ENCODE measurements around the gene COQ10A. TPM values are rescaled to one million over a fixed set of nuclear protein-coding genes. Genes with fewer than 3 reads are reported as not detected.

The COQ10A gene
- total and polyA plus RNA-seq, 11 donors, result 45.7 to 250 (median 129) TPM

- no peak overlapping the region for H3K27ac ChIP-seq
- WGBS, 4 donors, result 91 to 95% (median 94%) methylated on average over 12 to 13 of the region's 13 CpGs
- H3K4me3 ChIP-seq, result no peak overlapping the region
- TF ChIP-seq POLR2A (IDR thresholded peaks at IDR 0.05), result no peak
- TF ChIP-seq, protein P1, sequence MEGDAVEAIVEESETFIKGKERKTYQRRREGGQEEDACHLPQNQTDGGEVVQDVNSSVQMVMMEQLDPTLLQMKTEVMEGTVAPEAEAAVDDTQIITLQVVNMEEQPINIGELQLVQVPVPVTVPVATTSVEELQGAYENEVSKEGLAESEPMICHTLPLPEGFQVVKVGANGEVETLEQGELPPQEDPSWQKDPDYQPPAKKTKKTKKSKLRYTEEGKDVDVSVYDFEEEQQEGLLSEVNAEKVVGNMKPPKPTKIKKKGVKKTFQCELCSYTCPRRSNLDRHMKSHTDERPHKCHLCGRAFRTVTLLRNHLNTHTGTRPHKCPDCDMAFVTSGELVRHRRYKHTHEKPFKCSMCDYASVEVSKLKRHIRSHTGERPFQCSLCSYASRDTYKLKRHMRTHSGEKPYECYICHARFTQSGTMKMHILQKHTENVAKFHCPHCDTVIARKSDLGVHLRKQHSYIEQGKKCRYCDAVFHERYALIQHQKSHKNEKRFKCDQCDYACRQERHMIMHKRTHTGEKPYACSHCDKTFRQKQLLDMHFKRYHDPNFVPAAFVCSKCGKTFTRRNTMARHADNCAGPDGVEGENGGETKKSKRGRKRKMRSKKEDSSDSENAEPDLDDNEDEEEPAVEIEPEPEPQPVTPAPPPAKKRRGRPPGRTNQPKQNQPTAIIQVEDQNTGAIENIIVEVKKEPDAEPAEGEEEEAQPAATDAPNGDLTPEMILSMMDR (IDR thresholded peaks at IDR 0.05), result no peak
- DNase-seq (peak in 1 of 5 donors; percentile 40), ATAC-seq (no peak)
- H3K36me3 ChIP-seq, result peaks cover 0 to 95% (median 87%) of the 10 kb centered on the region in 9 donors
- intact Hi-C loops (cut with DNase I), result no loop called here
- no peaks in the 10 kb centered on the region for H3K27me3 ChIP-seq
- peaks cover 0 to 14% (median 6%) of the 10 kb centered on the region in 12 donors for H3K4me1 ChIP-seq
- no peaks in the 10 kb centered on the region for H3K9me3 ChIP-seq
Measured at GRCh38 chr12:56242986-56243385, 23.8 kb upstream of the COQ10A start.

GRCh38 chr12:56243731-56244181, 23.0 kb upstream of the COQ10A start:
- H3K9me3 ChIP-seq, result no peaks in the 10 kb centered on the region
- peak overlapping the region in 1 of 12 donors; percentile 42 for H3K27ac ChIP-seq
- no peaks in the 10 kb centered on the region for H3K27me3 ChIP-seq
- peak in 1 of 5 donors; percentile 37 for DNase-seq
- H3K4me1 ChIP-seq, result peaks cover 0 to 14% (median 6%) of the 10 kb centered on the region in 12 donors
- peaks cover 0 to 99% (median 94%) of the 10 kb centered on the region in 9 donors for H3K36me3 ChIP-seq
- WGBS, 4 donors, result 44 to 76% (median 64%) methylated on average over 2 to 3 of the region's 3 CpGs
- H3K4me3 ChIP-seq, result no peak overlapping the region
- ATAC-seq, result peak; percentile 25 to 66 (median 60)
- no peak for TF ChIP-seq POLR2A (IDR thresholded peaks at IDR 0.05)
- TF ChIP-seq, protein P1 (IDR thresholded peaks at IDR 0.05), result no peak
- intact Hi-C loops (cut with DNase I), result no loop called here

GRCh38 chr12:56244494-56244893, 22.2 kb upstream of the COQ10A start:
- DNase-seq (peak in 1 of 5 donors; percentile 40), ATAC-seq (no peak)
- WGBS, 4 donors, result 85 to 90% (median 89%) methylated on average over 14 of the region's 14 CpGs
- H3K4me3 ChIP-seq, result no peak overlapping the region
- no peaks in the 10 kb centered on the region for H3K9me3 ChIP-seq
- peak overlapping the region in 1 of 12 donors; percentile 42 for H3K27ac ChIP-seq
- TF ChIP-seq, protein P1 (IDR thresholded peaks at IDR 0.05), result no peak
- no peak for TF ChIP-seq POLR2A (IDR thresholded peaks at IDR 0.05)
- peaks cover 0 to 14% (median 6%) of the 10 kb centered on the region in 12 donors for H3K4me1 ChIP-seq
- intact Hi-C loops (cut with DNase I), result no loop called here
- H3K27me3 ChIP-seq, result no peaks in the 10 kb centered on the region
- H3K36me3 ChIP-seq, result peaks cover 0 to 100% (median 98%) of the 10 kb centered on the region in 9 donors

DNA sequence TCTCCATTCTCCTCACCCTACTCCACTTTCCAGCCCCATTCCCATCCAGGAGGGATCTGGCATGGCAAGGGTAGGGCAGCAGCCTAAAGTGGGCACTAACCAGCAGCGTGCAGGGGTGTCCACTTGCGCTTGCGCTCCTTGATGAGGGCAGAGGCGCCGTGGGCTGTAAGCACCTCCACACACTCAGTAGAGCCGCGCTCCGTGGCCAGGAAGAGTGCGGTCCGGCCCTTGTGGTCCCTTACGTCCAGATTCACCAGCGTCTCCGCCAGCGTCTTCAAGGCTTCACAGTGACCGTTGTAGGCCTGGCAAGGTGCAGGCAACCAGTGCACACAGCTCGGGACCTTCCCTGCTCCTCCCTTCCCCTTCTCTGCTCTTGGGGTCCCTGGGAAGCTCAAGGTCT, 18.8 kb upstream of the COQ10A start:
- TF ChIP-seq POLR2A (IDR thresholded peaks at IDR 0.05), result no peak
- TF ChIP-seq, protein P1 (IDR thresholded peaks at IDR 0.05), result no peak
- DNase-seq (peak in 1 of 5 donors; percentile 43), ATAC-seq (no peak)
- no peak overlapping the region for H3K27ac ChIP-seq
- intact Hi-C loops (cut with DNase I), result no loop called here
- peaks cover 0 to 14% (median 6%) of the 10 kb centered on the region in 12 donors for H3K4me1 ChIP-seq
- H3K4me3 ChIP-seq, result no peak overlapping the region
- no peaks in the 10 kb centered on the region for H3K27me3 ChIP-seq
- no peaks in the 10 kb centered on the region for H3K9me3 ChIP-seq
- peaks cover 4 to 100% (median 100%) of the 10 kb centered on the region in 9 donors for H3K36me3 ChIP-seq
- WGBS, 4 donors, result 89 to 95% (median 94%) methylated on average over 9 to 16 of the region's 16 CpGs

Measured in heart left ventricle (tissue), 16 donors.